Measurements from ENCODE around the gene RBM20.
"Not testable (repeated sequence)": the region's sequence is repeated elsewhere in the genome, so short reads cannot be mapped to it uniquely, and the experiment has no call there.

The RBM20 gene

GRCh38 chr10:110679486-110680272, 35.5 kb downstream of the RBM20 start:
- DNase-seq (ENCODE audit: low spot score) = no peak

GRCh38 chr10:110680273-110681020, 36.3 kb downstream of the RBM20 start:
- no peak for DNase-seq (ENCODE audit: low spot score)

- no peak for DNase-seq (ENCODE audit: low spot score)
Observed at GRCh38 chr10:110681023-110681681, 37.0 kb downstream of the RBM20 start.

DNA sequence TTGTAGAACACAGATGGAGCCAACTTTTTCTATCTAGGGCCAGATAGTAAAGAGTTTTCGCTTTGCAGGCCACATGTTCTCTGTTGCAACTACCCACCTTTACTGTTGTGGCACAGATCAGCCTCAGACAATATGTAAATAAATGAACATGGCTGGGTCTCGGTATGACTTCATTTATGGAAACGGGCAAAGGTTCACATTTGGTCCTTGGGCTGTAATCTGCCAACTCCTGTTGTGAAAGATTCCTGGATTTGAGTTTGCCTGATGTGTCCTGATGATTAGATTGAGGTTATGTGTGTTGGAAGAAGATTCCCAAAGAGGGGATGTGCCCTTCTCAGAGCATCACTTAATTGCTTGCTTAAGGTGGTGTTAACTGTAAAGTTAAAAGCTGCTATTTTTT, 38.2 kb downstream of the RBM20 start:
- no peak for DNase-seq (ENCODE audit: low spot score)

DNA sequence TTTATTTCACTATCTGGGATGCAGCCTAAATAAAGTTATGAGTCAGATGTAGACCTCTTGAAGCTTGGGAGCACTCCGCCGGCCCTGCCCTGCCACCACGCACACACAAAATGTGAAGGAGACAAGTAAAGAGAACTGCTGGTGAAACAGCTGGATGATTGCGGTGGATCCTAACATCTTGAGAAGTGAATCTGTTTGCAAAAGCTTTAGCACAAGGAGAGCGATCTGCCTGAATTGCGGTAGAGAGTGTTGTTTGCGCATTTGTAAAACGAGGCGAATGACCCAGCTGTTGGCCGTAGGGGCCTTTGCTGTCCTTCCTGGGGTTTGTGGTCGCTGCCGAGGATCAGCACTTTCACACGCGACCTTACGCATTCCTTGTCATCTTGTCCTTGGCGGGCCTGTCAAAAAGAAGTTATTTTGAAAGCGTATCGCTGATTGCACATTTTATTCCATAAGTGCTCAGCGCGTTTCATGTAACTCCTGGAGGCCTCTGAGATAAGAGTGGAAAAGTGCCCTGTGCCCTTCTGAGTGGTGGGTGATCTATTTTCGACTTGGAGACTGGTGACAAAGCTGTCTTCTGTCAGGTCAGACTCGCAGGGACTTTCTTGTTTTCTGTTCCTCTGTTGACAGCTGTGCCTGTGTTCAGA, 40.8 kb downstream of the RBM20 start:
- no peak for DNase-seq (ENCODE audit: low spot score)

DNA sequence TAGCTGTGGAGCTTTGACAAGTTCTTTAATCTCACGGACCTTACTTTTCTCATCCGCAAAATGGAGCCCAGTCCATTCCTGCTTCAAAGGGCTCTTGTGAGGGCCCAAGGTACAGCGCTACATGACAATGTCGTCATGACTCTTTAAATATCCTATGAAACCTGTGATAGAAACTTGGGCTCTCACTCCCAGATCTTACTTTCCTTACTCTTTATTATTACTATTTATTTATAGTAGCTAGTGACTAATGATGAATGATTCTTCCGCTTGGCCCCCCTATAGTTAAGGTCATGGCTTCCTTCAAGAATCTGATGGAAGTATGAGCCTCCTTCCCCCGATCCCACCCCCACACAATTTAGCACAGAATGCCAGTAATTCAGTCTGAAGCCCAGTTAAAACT, 41.9 kb downstream of the RBM20 start:
- no peak for DNase-seq (ENCODE audit: low spot score)

- no peak for DNase-seq (ENCODE audit: low spot score)
Observed at GRCh38 chr10:110686949-110687348, 42.8 kb downstream of the RBM20 start.

GRCh38 chr10:110687400-110687799, 43.3 kb downstream of the RBM20 start:
- DNase-seq (ENCODE audit: low spot score) = no peak

DNA sequence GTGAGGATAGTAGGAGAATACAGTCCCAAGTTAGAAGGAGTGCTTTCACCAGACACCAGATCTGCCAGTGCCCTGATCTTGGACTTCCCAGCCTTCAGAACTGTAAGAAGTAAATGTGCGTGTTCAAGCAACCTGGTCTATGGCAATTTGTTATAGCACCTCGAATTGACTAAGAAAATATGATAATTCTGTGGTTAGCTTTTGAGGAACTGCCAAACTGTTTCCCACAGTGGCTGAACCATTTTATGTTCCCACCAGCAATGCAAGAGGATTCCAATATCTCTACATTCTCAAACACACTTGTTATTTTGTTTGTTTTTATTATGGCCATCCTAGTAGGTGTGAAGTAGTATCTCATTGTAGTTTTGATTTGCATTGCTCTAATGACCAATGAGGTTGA, 47.0 kb downstream of the RBM20 start:
- no peak for DNase-seq (ENCODE audit: low spot score)

- DNase-seq (ENCODE audit: low spot score) = no peak
Observed at GRCh38 chr10:110694263-110694662, 50.1 kb downstream of the RBM20 start.

GRCh38 chr10:110694820-110695538, 50.8 kb downstream of the RBM20 start:
- DNase-seq (ENCODE audit: low spot score) = no peak

GRCh38 chr10:110695539-110695886, 51.4 kb downstream of the RBM20 start:
- no peak for DNase-seq (ENCODE audit: low spot score)

DNA sequence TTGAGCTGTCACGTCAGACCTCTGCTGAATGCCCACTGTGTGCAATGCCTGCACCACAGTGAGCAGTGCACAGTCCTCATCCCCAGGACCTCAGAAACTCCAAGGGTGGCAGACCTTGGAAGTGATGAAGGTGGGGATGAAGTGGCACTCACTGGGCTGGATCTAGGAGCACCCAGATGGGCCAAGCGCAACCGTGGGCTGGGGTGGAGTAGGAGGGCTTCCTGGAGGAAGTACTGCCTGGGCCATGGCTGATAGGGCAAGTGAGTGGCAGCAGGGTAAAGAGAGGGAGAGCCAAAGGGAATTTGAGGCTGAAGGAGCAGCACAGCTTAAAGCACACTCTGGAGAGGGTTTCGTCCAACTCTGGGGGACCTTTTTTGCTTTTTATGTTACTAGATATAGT, 52.3 kb downstream of the RBM20 start:
- no peak for DNase-seq (ENCODE audit: low spot score)

- no peak for DNase-seq (ENCODE audit: low spot score)
Observed at GRCh38 chr10:110698340-110698739, 54.2 kb downstream of the RBM20 start.

DNA sequence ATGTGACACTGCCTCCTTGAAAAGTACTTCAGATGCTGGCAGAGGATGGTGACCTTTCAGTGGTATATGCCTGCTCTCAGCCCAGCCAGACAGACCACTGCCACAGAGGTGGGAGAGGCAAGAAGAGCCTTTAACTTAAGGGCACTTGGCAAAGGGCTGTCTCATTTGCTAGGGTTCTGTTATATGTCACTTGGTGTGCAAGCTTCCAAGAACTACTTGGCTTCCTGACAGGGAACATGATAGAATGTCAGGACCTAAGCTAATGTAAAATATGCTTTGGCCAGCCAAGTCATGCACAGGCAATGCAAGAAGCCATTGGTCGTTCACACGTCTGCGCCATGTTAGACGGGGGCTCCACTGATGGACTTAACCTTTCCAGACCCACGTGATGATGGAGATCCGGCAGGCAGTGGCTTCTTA, 54.7 kb downstream of the RBM20 start:
- DNase-seq (ENCODE audit: low spot score) = no peak

DNA sequence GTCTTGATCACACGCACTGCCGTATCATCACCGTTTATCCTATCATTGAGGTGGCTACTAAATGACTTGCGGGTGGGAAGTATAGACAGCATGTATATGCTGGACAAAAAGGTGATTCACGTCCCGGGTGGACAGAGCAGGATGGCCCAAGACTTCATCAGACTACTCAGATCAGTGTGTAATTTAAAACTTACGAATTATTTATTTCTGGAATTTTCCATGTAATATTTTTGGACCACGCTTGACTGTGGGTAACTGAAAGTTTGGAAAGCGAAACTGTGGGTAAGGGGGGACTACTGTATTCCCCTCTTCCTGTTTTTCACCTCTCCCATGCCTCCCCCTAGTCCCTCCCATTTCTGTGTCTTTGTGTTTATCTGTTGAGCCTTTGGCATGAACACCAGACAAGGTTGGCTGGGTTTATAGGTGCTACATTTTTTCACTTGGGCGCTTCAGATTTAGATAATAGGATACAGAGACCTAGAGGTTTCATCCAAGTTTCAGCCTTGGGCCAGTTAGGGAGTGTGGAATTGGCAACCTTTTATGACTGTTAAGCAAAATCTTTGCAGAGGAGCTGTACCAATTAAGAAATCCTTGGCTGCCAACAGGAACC, 55.8 kb downstream of the RBM20 start:
- no peak for DNase-seq (ENCODE audit: low spot score)

- DNase-seq (ENCODE audit: low spot score) = no peak
Observed at GRCh38 chr10:110700947-110701616, 56.9 kb downstream of the RBM20 start.

DNA sequence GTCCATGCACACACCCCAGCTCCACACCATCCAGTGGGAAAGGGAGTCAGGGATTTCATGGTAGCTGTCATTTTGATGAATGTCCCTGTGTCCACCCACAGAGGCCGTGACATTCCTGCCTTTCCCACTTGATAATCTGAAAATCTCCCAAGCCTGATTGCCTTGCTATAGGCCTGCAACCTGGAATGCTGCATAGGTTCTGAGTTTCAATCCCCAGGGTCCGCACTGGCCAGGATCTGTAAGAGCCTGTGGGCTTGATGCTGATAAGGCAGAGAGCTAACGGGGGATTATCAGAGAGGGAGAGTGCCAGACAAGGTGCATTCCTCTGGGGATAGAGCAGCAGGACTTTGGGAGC, 57.5 kb downstream of the RBM20 start:
- DNase-seq (ENCODE audit: low spot score) = no peak

GRCh38 chr10:110704070-110704469, 59.9 kb downstream of the RBM20 start:
- no peak for DNase-seq (ENCODE audit: low spot score)

DNA sequence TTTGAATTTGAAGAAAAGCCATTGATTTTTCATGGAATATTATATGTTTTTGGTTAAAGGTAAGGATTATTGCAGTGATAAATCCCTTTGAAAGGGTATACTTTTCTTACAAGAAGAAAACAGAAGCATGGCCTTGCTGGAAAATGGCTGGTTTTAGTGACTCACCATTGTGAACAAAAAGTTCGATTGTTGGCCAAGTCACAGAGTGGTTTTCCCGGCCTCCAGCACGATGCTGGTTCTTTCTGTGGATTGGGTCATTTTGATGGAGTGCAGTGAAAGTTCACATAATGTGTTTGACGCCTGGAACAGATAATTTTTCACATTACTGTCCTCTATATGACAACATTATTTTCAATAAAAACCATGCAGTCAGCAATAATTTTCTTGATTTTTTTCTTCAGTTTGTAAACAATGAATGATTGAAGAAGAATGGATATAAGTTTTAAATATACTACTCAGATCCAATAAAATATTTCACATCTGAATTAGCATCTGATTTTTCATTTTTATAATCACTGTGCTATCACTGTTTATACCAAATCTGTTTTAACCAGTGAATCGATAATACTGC, 60.9 kb downstream of the RBM20 start:
- DNase-seq (ENCODE audit: low spot score) = no peak

DNA sequence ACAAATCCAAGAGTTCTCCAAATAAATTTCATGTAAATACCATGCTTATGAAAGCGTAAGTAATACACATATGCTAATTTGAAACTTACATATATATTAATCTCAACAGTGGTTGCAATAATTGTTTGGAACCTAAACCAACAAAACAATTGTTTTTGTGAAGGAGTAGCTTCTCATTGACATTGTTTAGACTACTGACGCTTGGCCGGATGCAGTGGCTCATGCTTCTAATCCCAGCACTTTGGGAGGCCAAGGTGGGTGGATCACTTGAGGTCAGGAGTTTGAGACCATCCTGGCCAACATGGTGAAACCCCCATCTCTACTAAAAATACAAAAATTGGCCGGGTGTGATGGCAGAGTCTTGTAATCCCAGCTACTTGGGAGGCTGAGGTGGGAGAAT, 61.5 kb downstream of the RBM20 start:
- DNase-seq (ENCODE audit: low spot score) = not testable (repeated sequence)

Data from RKO (cell line).